Liver (tissue), 9 donors: Measurements from ENCODE around the gene SPTBN4. TPM values are rescaled to one million over a fixed set of nuclear protein-coding genes. Genes with fewer than 3 reads are reported as not detected.

Experiments used
- DNase-seq: peaks from one replicate; pipeline ENCODE4 v3.0.0-alpha.2; 2017; ENCODE audit warnings: low spot score
- H3K27ac ChIP-seq, 2 donors: one replicate each; pipeline ENCODE4 v1.7.0; 2013; ENCODE audit warnings: inconsistent platforms in 2 of 2, low read length in 2 of 2, control low read depth in 1 of 2, low read depth in 1 of 2, mild to moderate bottlenecking in 1 of 2
- H3K27me3 ChIP-seq, 4 donors: one replicate each; pipeline versions ENCODE4 v1.6.1 to v1.7.0; 2013; ENCODE audit warnings: low read length in 3 of 4, inconsistent platforms in 1 of 4, mild to moderate bottlenecking in 1 of 4, moderate library complexity in 1 of 4; ENCODE audit not compliant: control insufficient read depth in 4 of 4, insufficient read depth in 4 of 4
- H3K36me3 ChIP-seq, 4 donors: one replicate each; pipeline versions ENCODE4 v1.6.1 to v1.7.0; 2013; ENCODE audit warnings: low read length in 3 of 4, mild to moderate bottlenecking in 3 of 4, low read depth in 1 of 4, moderate library complexity in 1 of 4; ENCODE audit not compliant: control insufficient read depth in 4 of 4, insufficient read depth in 3 of 4
- H3K4me1 ChIP-seq, 4 donors: one replicate each; pipeline versions ENCODE4 v1.6.1 to v1.7.0; 2013; ENCODE audit warnings: low read length in 3 of 4, mild to moderate bottlenecking in 3 of 4, moderate library complexity in 1 of 4; ENCODE audit not compliant: control insufficient read depth in 4 of 4, insufficient read depth in 4 of 4
- H3K4me3 ChIP-seq, 3 donors: one replicate each; pipeline versions ENCODE4 v1.6.1 to v1.7.0; 2013; ENCODE audit warnings: low read length in 3 of 3, control low read depth in 1 of 3, low read depth in 1 of 3, mild to moderate bottlenecking in 1 of 3
- H3K9ac ChIP-seq, 2 donors: one replicate each; pipeline ENCODE4 v1.7.0; 2013; ENCODE audit warnings: low read length in 2 of 2, mild to moderate bottlenecking in 2 of 2, moderate library complexity in 2 of 2, control low read depth in 1 of 2, low read depth in 1 of 2
- H3K9me3 ChIP-seq, 4 donors: one replicate each; pipeline versions ENCODE4 v1.6.1 to v1.7.0; 2013; ENCODE audit warnings: low read length in 3 of 4; ENCODE audit not compliant: control insufficient read depth in 4 of 4
- EGR1 ChIP-seq, 2 donors: IDR thresholded peaks; 2 replicates each; pipeline ENCODE4 v1.6.1; 2016 to 2018; ENCODE audit warnings: antibody characterized with exemption in 2 of 2, low read depth in 2 of 2
- FOXA1 ChIP-seq: IDR thresholded peaks from 2 replicates; pipeline ENCODE4 v1.6.1; 2016; ENCODE audit warnings: antibody characterized with exemption
- FOXA2 ChIP-seq: IDR thresholded peaks from 2 replicates; pipeline ENCODE4 v1.6.1; 2016; ENCODE audit warnings: antibody characterized with exemption
- GABPA ChIP-seq, 2 donors: IDR thresholded peaks in 1 of 2; conservative IDR thresholded peaks in 1 of 2; 2 replicates each; pipeline ENCODE4 v1.6.1; 2016; ENCODE audit warnings: antibody characterized with exemption in 2 of 2, mild to moderate bottlenecking in 1 of 2, moderate library complexity in 1 of 2
- HNF4A ChIP-seq, 2 donors: conservative IDR thresholded peaks; 2 replicates each; pipeline ENCODE4 v1.6.1; 2016; ENCODE audit warnings: antibody characterized with exemption in 2 of 2, mild to moderate bottlenecking in 2 of 2
- HNF4G ChIP-seq: IDR thresholded peaks from 2 replicates; pipeline ENCODE4 v1.6.1; 2016; ENCODE audit warnings: antibody characterized with exemption
- JUND ChIP-seq, 2 donors: IDR thresholded peaks; 2 replicates each; pipeline ENCODE4 v1.6.1; 2016; ENCODE audit warnings: antibody characterized with exemption in 2 of 2
- MAX ChIP-seq: IDR thresholded peaks from 2 replicates; pipeline ENCODE4 v1.6.1; 2016; ENCODE audit warnings: antibody characterized with exemption
- NR2F2 ChIP-seq: IDR thresholded peaks from 2 replicates; pipeline ENCODE4 v1.6.1; 2016; ENCODE audit warnings: antibody characterized with exemption
- RAD21 ChIP-seq, 2 donors: IDR thresholded peaks; 2 replicates each; pipeline ENCODE4 v1.6.1; 2016; ENCODE audit warnings: antibody characterized with exemption in 2 of 2, mild to moderate bottlenecking in 2 of 2
- RXRA ChIP-seq, 2 donors: IDR thresholded peaks; 2 replicates each; pipeline ENCODE4 v1.6.1; 2017 to 2018; ENCODE audit warnings: antibody characterized with exemption in 2 of 2, mild to moderate bottlenecking in 1 of 2
- SP1 ChIP-seq: IDR thresholded peaks from 2 replicates; pipeline ENCODE4 v1.6.1; 2018; ENCODE audit warnings: antibody characterized with exemption, mild to moderate bottlenecking
- TAF1 ChIP-seq: conservative IDR thresholded peaks from 2 replicates; pipeline ENCODE4 v1.6.1; 2016; ENCODE audit warnings: antibody characterized with exemption, mild to moderate bottlenecking
- ZBTB33 ChIP-seq: IDR thresholded peaks from 2 replicates; pipeline ENCODE4 v1.6.1; 2016; ENCODE audit warnings: antibody characterized with exemption
- WGBS: extraction: QIAGEN DNeasy Blood & Tissue Kit; methylation state at CpG from one replicate; pipeline ENCODE4 v1.1.7; 2013; 5-methylcytosine and 5-hydroxymethylcytosine counted together
- polyA plus RNA-seq, 2 donors: library from polyadenylated mRNA; stranded (reverse) in 1 of 2; unstranded in 1 of 2; fragments of 200-250 nt in 1 of 2; fragments of >200 nt in 1 of 2; fragmentation: Nextera tagmentation in 1 of 2; extraction: Ambion mirVana in 1 of 2; gene quantifications; one replicate each; pipeline versions ENCODE4 v1.2.1 to v1.2.3, GENCODE V29; 2013 to 2015
- total RNA-seq, 2 donors: library from RNA; depleted of rRNA; stranded (reverse); fragments of >200 nt; gene quantifications; one replicate each; pipeline ENCODE4 v1.2.3, GENCODE V29; 2014
- TF ChIP-seq, protein P1 (sequence below): IDR thresholded peaks from 2 replicates; pipeline ENCODE4 v1.6.1; 2016; ENCODE audit warnings: antibody characterized with exemption
- TF ChIP-seq, protein P2 (sequence below): IDR thresholded peaks from 2 replicates; pipeline ENCODE4 v1.6.1; 2016; ENCODE audit warnings: antibody characterized with exemption, mild to moderate bottlenecking
- TF ChIP-seq, protein P3 (sequence below): fragments of 150-350 bp; IDR thresholded peaks from 2 replicates; pipeline ENCODE4 v1.5.1; 2017; ENCODE audit warnings: improper control_type of control experiment, low read depth, low read length; ENCODE audit not compliant: missing input control
- donor health status: healthy.
- donor health status: healthy.
- donor health status: healthy.
- donor health status: healthy.
- donor health status: healthy.

Gene SPTBN4
- total and polyA plus RNA-seq, 4 donors = 0.13 to 1.1 (median 0.62) TPM

DNA sequence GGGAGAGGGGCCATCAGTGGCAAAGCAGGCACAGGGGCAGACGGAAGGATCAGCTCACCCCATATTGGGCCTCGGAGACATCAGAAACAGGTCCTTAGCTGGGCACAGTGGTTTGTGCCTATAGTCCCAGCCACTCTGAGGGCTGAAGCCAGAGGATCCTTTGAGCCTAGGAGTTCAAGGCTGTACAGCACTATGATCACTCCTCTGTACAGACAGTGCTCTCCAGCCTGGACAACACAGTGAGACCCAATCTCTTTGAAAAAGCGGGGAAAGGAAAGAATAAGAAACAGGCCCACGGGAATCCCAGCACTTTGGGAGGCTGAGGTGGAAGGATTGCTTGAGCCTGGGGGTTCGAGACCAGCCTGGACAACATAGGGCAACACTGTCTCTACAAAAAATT, 47.0 kb upstream of the SPTBN4 start:
- Histone ChIP-seq H3K27me3 (no peaks in the 10 kb centered on the region), H3K4me1 (peaks cover 0 to 13% (median 7%) of the 10 kb centered on the region in 4 donors), H3K9me3 (no peaks in the 10 kb centered on the region), H3K4me3 (no peak overlapping the region), H3K9ac (no peak overlapping the region), H3K27ac (no peak overlapping the region), H3K36me3 (peaks cover 2 to 5% (median 4%) of the 10 kb centered on the region in 4 donors)
- TF ChIP-seq RXRA (IDR thresholded peaks at IDR 0.05) = no peak
- no peak for TF ChIP-seq MAX
- TF ChIP-seq RAD21 (IDR thresholded peaks at IDR 0.05) = no peak
- TF ChIP-seq, protein P1, sequence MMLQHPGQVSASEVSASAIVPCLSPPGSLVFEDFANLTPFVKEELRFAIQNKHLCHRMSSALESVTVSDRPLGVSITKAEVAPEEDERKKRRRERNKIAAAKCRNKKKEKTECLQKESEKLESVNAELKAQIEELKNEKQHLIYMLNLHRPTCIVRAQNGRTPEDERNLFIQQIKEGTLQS = no peak
- no peak for TF ChIP-seq SP1
- TF ChIP-seq FOXA1 = no peak
- TF ChIP-seq HNF4A (conservative IDR thresholded peaks at IDR 0.05) = no peak
- no peak for TF ChIP-seq NR2F2
- no peak for TF ChIP-seq FOXA2
- no peak for TF ChIP-seq TAF1
- TF ChIP-seq ZBTB33 = no peak
- TF ChIP-seq, protein P2, sequence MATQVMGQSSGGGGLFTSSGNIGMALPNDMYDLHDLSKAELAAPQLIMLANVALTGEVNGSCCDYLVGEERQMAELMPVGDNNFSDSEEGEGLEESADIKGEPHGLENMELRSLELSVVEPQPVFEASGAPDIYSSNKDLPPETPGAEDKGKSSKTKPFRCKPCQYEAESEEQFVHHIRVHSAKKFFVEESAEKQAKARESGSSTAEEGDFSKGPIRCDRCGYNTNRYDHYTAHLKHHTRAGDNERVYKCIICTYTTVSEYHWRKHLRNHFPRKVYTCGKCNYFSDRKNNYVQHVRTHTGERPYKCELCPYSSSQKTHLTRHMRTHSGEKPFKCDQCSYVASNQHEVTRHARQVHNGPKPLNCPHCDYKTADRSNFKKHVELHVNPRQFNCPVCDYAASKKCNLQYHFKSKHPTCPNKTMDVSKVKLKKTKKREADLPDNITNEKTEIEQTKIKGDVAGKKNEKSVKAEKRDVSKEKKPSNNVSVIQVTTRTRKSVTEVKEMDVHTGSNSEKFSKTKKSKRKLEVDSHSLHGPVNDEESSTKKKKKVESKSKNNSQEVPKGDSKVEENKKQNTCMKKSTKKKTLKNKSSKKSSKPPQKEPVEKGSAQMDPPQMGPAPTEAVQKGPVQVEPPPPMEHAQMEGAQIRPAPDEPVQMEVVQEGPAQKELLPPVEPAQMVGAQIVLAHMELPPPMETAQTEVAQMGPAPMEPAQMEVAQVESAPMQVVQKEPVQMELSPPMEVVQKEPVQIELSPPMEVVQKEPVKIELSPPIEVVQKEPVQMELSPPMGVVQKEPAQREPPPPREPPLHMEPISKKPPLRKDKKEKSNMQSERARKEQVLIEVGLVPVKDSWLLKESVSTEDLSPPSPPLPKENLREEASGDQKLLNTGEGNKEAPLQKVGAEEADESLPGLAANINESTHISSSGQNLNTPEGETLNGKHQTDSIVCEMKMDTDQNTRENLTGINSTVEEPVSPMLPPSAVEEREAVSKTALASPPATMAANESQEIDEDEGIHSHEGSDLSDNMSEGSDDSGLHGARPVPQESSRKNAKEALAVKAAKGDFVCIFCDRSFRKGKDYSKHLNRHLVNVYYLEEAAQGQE = no peak
- no peak for TF ChIP-seq JUND (IDR thresholded peaks at IDR 0.05)
- TF ChIP-seq GABPA (IDR thresholded peaks at IDR 0.05 in 1 of 2, conservative IDR thresholded peaks at IDR 0.05 in 1 of 2) = no peak
- TF ChIP-seq, protein P3, sequence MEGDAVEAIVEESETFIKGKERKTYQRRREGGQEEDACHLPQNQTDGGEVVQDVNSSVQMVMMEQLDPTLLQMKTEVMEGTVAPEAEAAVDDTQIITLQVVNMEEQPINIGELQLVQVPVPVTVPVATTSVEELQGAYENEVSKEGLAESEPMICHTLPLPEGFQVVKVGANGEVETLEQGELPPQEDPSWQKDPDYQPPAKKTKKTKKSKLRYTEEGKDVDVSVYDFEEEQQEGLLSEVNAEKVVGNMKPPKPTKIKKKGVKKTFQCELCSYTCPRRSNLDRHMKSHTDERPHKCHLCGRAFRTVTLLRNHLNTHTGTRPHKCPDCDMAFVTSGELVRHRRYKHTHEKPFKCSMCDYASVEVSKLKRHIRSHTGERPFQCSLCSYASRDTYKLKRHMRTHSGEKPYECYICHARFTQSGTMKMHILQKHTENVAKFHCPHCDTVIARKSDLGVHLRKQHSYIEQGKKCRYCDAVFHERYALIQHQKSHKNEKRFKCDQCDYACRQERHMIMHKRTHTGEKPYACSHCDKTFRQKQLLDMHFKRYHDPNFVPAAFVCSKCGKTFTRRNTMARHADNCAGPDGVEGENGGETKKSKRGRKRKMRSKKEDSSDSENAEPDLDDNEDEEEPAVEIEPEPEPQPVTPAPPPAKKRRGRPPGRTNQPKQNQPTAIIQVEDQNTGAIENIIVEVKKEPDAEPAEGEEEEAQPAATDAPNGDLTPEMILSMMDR = no peak
- no peak for TF ChIP-seq EGR1 (IDR thresholded peaks at IDR 0.05; ENCODE audit: low read depth in 2 of 2)
- WGBS = 86% methylated on average over 5 of the region's 5 CpGs
- no peak for DNase-seq

DNA sequence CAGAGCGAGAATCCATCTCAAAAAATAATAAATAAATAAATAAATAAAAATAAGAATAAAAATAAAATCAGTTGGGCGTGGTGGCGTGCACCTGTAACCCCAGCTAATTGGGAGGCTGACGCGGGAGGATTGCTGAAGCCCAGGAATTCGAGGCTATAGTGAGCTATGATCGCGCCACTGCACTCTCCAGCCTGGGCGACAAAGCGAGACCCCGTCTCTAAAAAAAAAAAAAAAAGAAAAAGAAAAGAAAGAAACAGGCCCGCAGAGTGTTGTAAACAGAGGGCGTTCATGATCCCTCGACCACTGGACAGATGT, 46.4 kb upstream of the SPTBN4 start:
- Histone ChIP-seq H3K9me3 (no peaks in the 10 kb centered on the region), H3K9ac (peak overlapping the region; percentile 71 to 96), H3K27me3 (no peaks in the 10 kb centered on the region), H3K4me3 (peak overlapping the region in 2 of 3 donors; percentile 52 to 62), H3K4me1 (peaks cover 0 to 13% (median 8%) of the 10 kb centered on the region in 4 donors), H3K36me3 (peaks cover 2 to 5% (median 4%) of the 10 kb centered on the region in 4 donors), H3K27ac (peak overlapping the region; percentile 93 to 98)
- TF ChIP-seq MAX = no peak
- no peak for TF ChIP-seq HNF4A (conservative IDR thresholded peaks at IDR 0.05)
- TF ChIP-seq GABPA (IDR thresholded peaks at IDR 0.05 in 1 of 2, conservative IDR thresholded peaks at IDR 0.05 in 1 of 2) = no peak
- TF ChIP-seq JUND (IDR thresholded peaks at IDR 0.05) = no peak
- TF ChIP-seq, protein P3 = no peak
- no peak for TF ChIP-seq FOXA2
- TF ChIP-seq EGR1 (IDR thresholded peaks at IDR 0.05; ENCODE audit: low read depth in 2 of 2) = no peak
- no peak for TF ChIP-seq ZBTB33
- TF ChIP-seq, protein P1 = no peak
- no peak for TF ChIP-seq HNF4G
- TF ChIP-seq TAF1 = no peak
- no peak for TF ChIP-seq RXRA (IDR thresholded peaks at IDR 0.05)
- no peak for DNase-seq
- 51% methylated on average over 14 of the region's 14 CpGs for WGBS
